Measurements from ENCODE around the gene ZNF726.
"Not testable (repeated sequence)": the region's sequence is repeated elsewhere in the genome, so short reads cannot be mapped to it uniquely, and the experiment has no call there.

ZNF726 gene

DNA sequence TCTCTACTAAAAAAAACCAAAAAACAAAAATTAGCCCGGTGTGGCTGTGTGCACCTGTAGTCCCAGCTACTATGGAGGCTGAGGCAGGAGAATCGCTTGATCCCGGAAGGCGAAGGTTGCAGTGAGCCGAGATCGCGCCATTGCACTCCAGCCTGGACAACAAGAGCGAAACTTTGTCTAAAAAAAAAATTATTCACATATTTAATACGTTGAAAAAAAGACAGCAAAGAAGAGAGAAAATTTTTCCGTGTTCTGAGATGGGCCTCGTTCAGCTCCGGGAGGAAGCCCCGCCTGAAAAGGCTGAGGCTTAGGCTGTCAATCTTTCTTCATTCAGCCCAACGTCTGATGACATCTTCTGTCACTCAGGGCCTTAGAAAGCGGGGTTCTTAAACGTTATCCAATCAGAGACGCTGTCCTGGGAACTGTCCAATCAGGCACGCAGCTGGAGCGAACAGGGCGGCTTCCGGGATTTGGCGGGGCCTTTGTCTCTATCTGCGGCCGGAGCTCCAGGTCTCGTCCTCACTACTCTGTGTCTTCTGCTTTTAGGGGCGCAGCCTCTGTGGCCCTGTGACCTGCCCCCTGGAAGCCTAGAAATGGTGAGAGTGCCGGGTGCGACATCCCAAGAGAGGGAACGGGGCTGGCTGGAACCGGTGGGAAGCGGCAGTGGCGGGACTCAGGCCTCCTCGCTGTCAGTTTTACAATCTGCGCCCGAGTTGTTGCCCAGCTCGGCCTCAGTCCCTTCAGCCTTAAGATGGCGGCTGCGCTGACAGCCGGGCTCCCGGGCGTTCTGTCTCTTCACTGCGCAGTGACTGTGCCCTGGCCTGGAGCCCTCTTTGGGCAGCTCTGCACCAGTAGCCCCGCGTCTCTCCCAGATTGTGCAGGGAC, at the start of gene ZNF726:
Gene ZNF726, plus strand, starts transcription at position 485 of the 885 bp plus-strand sequence. Its CDS starts 109 bp downstream, at position 594.
- peaks cover 6% of the 10 kb centered on the region in 2 donors for H3K4me1 Mint-ChIP-seq
- H3K36me3 Mint-ChIP-seq: peaks cover 8 to 12% of the 10 kb centered on the region in 2 donors
- H3K27ac Mint-ChIP-seq: peak within 1 kb of the TSS; percentile 98
- DNase-seq (peak; percentile 89), ATAC-seq (replicated peaks) (peak; percentile 98)
- no peaks in the 10 kb centered on the region for H3K9me3 Mint-ChIP-seq
- H3K27me3 Mint-ChIP-seq: no peaks in the 10 kb centered on the region
- peak within 1 kb of the TSS; percentile 97 to 99 for H3K4me3 Mint-ChIP-seq

DNA sequence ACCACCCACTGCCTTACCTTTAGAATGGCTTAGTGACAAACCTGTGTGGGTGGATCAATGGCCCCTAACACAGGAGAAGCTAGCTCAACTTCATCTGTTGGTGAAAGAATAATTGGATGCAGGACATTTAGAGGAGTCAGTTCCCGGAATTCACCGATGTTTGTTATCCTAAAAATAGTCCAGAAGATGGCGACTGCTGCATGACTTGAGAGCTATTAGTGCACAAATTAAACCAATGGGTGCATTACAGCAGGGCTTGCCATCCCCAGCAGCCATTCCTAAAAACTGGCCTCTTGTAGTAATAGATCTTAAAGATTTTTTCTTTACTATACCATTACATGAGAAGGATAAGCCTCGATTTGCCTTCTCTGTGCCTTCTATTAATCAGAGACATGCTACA, 46.8 kb upstream of the ZNF726 start:
- DNase-seq: no peak
- no peak for ATAC-seq (replicated peaks)
- Mint-ChIP-seq H3K27ac (no peak overlapping the region), H3K36me3 (no peaks in the 10 kb centered on the region), H3K4me3 (no peak overlapping the region), H3K4me1 (no peaks in the 10 kb centered on the region), H3K27me3 (no peaks in the 10 kb centered on the region), H3K9me3 (peaks cover 0 to 9% of the 10 kb centered on the region in 2 donors)

DNA sequence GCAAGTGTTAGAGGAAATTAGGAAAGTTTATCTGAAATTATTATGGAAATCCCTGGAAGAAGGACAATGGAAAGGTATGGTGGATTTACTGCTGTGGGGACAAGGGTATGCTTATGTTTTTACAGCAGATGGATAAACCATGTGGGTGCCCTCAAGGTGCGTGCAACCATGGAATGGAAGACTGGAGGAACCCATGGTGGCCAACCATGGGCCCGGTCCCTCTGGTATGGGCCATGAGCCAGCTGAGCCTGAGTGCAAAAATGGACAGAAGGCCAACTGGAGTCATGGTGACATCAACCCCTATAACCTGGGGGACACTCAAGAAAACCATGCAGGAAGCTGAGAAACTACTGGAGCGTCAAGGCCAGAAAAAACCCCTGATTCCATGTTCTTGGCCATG, 46.1 kb upstream of the ZNF726 start:
- H3K27me3 Mint-ChIP-seq: no peaks in the 10 kb centered on the region

DNA sequence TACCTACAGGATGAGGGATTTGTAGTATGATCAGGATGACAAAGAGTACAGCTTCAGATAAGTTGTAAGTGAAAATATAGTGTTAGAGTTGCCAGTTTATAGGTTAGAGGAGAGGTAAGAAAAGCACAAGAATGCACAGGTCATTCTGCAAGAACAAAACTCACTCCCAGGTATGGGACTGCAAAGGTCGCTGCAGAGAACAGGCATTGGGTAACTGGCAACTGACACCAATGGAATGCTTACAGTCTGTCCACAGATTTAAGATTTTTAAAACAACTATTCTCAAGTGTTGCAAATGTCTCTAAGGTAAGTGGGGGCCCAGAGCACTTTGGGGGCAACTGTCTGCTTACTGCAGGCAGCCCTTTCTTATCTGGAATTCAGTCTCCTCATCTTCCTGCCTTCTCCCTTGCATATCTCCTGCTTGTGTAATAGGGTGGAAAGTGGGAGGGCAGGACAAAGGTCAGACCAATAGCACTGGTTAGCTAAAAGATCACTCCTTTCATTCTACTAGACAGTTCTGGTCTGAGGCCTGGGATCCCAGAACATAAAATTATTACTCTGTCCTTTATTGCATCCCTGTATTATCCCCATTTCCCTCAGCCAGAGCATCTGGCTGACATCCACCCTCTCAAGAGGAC, 42.3 kb upstream of the ZNF726 start:
- H3K27ac Mint-ChIP-seq: no peak overlapping the region
- peaks cover 0 to 7% of the 10 kb centered on the region in 2 donors for H3K9me3 Mint-ChIP-seq
- H3K4me3 Mint-ChIP-seq: no peak overlapping the region
- no peaks in the 10 kb centered on the region for H3K4me1 Mint-ChIP-seq
- ATAC-seq (replicated peaks): no peak
- H3K36me3 Mint-ChIP-seq: no peaks in the 10 kb centered on the region
- H3K27me3 Mint-ChIP-seq: peaks cover 0 to 5% of the 10 kb centered on the region in 2 donors
- DNase-seq: no peak

More for the DNA sequence above, 46.1 kb upstream of the ZNF726 start:
- H3K36me3 Mint-ChIP-seq: no peaks in the 10 kb centered on the region
- H3K4me3 Mint-ChIP-seq: no peak overlapping the region
- H3K4me1 Mint-ChIP-seq: no peaks in the 10 kb centered on the region
- no peak overlapping the region for H3K27ac Mint-ChIP-seq
- no peak for DNase-seq
- no peak for ATAC-seq (replicated peaks)
- peaks cover 0 to 9% of the 10 kb centered on the region in 2 donors for H3K9me3 Mint-ChIP-seq

DNA sequence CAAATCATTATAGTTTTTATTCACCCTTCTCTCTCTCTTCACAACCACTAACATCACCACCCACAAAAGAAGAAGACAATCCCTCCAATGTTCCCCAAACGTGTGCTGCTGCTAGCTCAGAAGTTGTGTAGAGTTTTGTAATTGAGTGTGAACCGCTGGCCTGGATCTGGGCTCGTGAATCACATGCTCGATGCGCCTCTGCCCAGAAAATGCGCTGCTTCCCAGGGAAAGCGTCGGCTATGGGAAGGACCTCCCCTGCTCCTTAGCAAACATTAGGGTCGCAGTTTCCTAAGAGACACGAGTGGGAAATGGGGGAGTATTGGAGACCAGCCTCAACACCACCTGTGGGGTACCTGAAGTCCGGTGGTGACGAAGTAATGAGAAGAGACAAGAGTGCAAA, 38.4 kb upstream of the ZNF726 start:
- DNase-seq: no peak
- Mint-ChIP-seq H3K4me3 (no peak overlapping the region), H3K36me3 (peaks cover 6 to 12% of the 10 kb centered on the region in 2 donors), H3K4me1 (no peaks in the 10 kb centered on the region), H3K27ac (no peak overlapping the region), H3K9me3 (peaks cover 29 to 30% of the 10 kb centered on the region in 2 donors), H3K27me3 (peaks cover 20 to 26% of the 10 kb centered on the region in 2 donors)
- ATAC-seq (replicated peaks): no peak

DNA sequence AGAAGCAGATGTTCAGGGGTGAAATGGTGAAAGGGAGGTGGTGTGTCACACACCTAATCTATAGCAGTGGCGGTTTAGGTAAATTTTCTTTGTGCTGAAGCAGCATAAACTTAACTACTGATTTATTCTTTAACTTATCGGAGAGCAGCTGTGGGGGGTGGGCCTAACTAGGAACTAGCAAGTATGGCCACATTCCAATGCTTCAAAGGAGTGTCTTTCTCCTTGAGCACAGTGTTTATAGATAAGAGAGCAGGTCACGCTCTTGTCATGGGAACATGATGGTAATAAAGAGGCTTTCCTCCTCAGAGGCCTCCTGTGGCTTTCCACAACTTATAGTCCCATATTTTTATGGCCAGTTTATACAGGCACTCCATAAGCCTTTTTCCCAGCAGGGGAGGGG, 37.9 kb upstream of the ZNF726 start:
- H3K4me3 Mint-ChIP-seq; DNase-seq; H3K4me1 Mint-ChIP-seq; H3K27ac Mint-ChIP-seq; ATAC-seq (replicated peaks): not testable (repeated sequence)
- Mint-ChIP-seq H3K27me3 (peaks cover 20 to 26% of the 10 kb centered on the region in 2 donors), H3K9me3 (peaks cover 30 to 32% of the 10 kb centered on the region in 2 donors), H3K36me3 (peaks cover 6 to 12% of the 10 kb centered on the region in 2 donors)

DNA sequence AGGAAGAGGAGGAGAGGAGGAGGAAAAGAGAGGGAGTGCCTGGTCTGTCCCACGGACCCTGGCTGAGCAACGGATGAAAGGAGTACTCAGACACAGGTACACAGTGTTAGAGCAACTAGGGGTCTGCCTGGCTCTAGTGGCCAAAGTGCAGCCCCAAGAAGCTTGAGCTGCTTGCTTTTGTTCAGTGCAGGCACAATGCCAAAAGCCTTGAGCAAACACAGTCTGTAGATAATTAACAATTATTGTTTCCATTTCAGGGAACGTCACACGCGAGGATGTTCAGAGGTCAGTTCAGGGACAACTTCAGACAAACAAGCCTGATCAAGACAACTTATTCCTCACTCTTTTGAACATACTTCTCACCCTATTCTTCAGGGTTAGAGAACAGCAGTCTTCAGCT, 32.2 kb upstream of the ZNF726 start:
- H3K9me3 Mint-ChIP-seq: peaks cover 36 to 40% of the 10 kb centered on the region in 2 donors
- no peaks in the 10 kb centered on the region for H3K4me1 Mint-ChIP-seq
- peaks cover 20 to 21% of the 10 kb centered on the region in 2 donors for H3K27me3 Mint-ChIP-seq
- no peak overlapping the region for H3K4me3 Mint-ChIP-seq
- peaks cover 6 to 12% of the 10 kb centered on the region in 2 donors for H3K36me3 Mint-ChIP-seq
- no peak overlapping the region for H3K27ac Mint-ChIP-seq
- peak; percentile 36 to 50 for ATAC-seq (replicated peaks)
- DNase-seq: no peak

DNA sequence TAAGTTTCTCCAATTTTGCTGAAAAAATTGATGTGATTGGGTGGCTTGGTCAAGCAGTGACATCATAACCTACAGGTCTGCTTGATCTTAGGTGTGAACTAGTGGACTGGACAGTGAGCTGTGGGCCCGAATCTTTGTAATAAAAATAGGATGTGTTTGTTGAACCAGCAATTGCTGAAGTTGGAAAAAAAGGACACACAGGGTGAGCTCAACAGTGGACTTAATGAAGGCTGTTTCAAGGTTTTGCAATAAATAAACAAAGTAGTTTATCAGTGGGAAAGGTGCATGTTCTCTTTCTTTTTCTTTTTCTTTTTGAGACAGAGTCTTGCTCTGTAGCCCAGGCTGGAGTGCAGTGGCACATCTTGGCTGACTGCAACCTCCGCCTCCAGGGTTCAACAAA, 30.3 kb upstream of the ZNF726 start:
- H3K36me3 Mint-ChIP-seq: peaks cover 0 to 4% of the 10 kb centered on the region in 2 donors
- H3K4me3 Mint-ChIP-seq: no peak overlapping the region
- DNase-seq: no peak
- ATAC-seq (replicated peaks): no peak
- H3K4me1 Mint-ChIP-seq: no peaks in the 10 kb centered on the region
- H3K27ac Mint-ChIP-seq: no peak overlapping the region
- peaks cover 5 to 6% of the 10 kb centered on the region in 2 donors for H3K27me3 Mint-ChIP-seq
- H3K9me3 Mint-ChIP-seq: peaks cover 23 to 33% of the 10 kb centered on the region in 2 donors

DNA sequence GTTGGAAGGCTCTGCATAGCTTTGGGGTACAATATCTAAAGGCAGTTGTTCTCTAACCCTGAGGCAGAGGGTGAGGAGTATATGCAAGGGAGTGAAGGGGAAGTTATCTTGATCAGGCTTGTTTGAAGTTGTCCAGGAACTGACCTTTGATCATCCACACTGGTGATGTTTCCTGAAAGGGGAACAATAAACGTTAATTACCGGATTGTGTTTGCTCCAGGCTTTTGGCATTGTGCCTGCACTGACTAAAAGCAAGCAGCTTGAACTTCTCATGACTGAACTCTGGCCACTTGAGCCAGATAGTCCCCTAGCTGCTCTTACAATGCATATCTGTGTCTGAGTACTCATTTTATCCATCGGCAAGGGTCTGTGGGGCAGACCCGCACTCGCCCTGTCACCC, 27.0 kb upstream of the ZNF726 start:
- H3K27me3 Mint-ChIP-seq: no peaks in the 10 kb centered on the region

DNA sequence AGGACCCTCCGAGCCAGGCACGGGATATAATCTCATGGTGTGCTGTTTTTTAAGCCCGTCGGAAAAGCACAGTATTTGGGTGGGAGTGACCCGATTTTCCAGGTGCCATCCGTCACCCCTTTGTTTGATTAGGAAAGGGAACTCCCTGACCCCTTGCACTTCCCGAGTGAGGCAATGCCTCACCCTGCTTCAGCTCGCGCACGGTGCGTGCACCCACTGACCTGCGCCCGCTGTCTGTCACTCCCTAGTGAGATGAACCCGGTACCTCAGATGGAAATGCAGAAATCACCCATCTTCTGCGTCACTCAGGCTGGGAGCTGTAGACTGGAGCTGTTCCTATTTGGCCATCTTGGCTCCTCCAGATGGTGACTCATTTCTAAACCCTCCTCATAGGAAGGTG, 18.6 kb upstream of the ZNF726 start:
- not testable (repeated sequence) for H3K27ac Mint-ChIP-seq; H3K27me3 Mint-ChIP-seq; H3K4me1 Mint-ChIP-seq; ATAC-seq (replicated peaks); H3K9me3 Mint-ChIP-seq; DNase-seq; H3K4me3 Mint-ChIP-seq; H3K36me3 Mint-ChIP-seq

More for the DNA sequence above, 27.0 kb upstream of the ZNF726 start:
- Mint-ChIP-seq H3K4me3 (no peak overlapping the region), H3K36me3 (no peaks in the 10 kb centered on the region), H3K9me3 (peaks cover 8 to 10% of the 10 kb centered on the region in 2 donors), H3K27ac (no peak overlapping the region), H3K4me1 (no peaks in the 10 kb centered on the region)
- DNase-seq: no peak
- ATAC-seq (replicated peaks): no peak

DNA sequence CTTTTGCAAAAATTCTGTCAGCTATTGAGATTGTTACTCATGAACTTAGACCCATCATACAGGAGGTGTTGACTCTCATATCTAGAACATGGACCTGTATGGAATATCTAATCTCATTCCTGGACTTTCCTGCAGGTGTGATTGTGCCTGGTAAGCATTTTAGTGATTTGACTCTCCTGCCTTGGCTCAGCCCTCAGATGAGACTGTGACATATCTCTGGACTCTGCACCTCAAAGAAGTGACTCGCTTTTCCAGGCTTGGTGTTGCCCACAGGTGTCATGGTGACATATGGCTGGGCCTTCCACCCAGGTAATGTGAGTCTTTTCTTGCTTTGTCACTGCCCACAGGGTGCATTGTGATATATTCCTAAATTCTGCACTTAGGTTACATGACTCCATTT, 17.8 kb upstream of the ZNF726 start:
- peaks cover 6 to 7% of the 10 kb centered on the region in 2 donors for H3K9me3 Mint-ChIP-seq
- DNase-seq (no peak), ATAC-seq (replicated peaks) (no peak)
- H3K4me3 Mint-ChIP-seq: no peak overlapping the region
- H3K27me3 Mint-ChIP-seq: no peaks in the 10 kb centered on the region
- H3K4me1 Mint-ChIP-seq: no peaks in the 10 kb centered on the region
- no peaks in the 10 kb centered on the region for H3K36me3 Mint-ChIP-seq
- no peak overlapping the region for H3K27ac Mint-ChIP-seq

DNA sequence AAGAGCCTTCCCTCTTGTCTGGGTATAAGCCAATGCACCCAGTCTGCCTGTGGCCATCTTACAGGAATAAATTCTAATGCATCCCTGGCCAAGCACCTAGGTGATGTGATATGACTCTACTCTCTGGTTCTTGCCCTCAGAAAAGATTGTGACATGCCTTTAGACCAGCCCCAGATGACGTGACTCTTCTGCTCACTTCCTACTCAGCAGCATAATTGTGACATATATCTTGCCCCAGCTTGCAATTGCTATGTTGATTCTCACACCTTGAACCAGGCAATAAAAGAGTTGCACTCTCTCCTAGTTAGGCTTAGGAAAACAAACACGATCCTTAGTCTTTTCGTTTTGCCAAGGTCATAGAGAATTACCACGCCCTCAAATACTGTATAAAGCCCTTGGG, 13.3 kb upstream of the ZNF726 start:
- H3K9me3 Mint-ChIP-seq: peaks cover 8 to 17% of the 10 kb centered on the region in 2 donors
- no peaks in the 10 kb centered on the region for H3K4me1 Mint-ChIP-seq
- DNase-seq (no peak), ATAC-seq (replicated peaks) (no peak)
- H3K4me3 Mint-ChIP-seq: no peak overlapping the region
- no peak overlapping the region for H3K27ac Mint-ChIP-seq
- H3K36me3 Mint-ChIP-seq: no peaks in the 10 kb centered on the region
- no peaks in the 10 kb centered on the region for H3K27me3 Mint-ChIP-seq

DNA sequence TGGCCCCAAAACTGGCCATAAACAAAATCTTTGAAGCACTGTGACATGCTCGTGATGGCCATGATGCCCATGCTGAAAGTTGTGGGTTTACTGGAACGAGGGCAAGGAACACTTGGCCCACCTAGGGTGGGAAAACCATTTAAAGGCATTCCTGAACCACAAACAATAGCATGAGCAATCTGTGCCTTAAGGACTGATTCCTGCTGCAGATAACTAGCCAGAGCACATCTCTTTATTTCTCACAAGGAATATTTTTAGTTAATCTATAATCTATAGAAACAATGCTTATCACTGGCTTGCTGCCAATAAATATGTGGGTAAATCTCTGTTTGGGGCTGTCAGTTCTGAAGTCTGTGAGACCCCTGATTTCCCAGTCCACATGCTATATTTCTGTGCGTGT, 10.3 kb upstream of the ZNF726 start:
- H3K9me3 Mint-ChIP-seq: peaks cover 10 to 18% of the 10 kb centered on the region in 2 donors
- no peak for ATAC-seq (replicated peaks)
- H3K4me1 Mint-ChIP-seq: no peaks in the 10 kb centered on the region
- no peaks in the 10 kb centered on the region for H3K36me3 Mint-ChIP-seq
- no peak for DNase-seq
- H3K27me3 Mint-ChIP-seq: no peaks in the 10 kb centered on the region
- H3K27ac Mint-ChIP-seq: no peak overlapping the region
- no peak overlapping the region for H3K4me3 Mint-ChIP-seq

DNA sequence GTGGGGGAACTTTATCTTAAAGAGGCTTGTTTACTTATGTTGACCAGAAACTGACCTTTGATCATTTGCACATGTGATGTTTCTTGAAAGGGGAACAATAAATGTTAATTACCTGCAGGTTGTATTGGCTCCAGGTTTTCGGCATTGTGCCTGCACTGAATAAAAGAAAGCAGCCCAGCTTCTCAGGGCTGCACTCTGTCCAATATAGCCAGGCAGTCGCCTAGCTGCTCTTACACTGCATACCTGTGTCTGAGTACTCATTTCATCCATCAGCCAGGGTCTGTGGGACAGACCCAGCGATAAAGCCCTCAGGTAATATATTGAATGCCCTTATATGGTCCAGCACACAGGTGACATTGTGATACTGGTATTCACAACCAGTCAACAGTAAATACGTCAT, 8.9 kb upstream of the ZNF726 start:
- no peaks in the 10 kb centered on the region for H3K36me3 Mint-ChIP-seq
- no peaks in the 10 kb centered on the region for H3K4me1 Mint-ChIP-seq
- no peak for DNase-seq
- no peak overlapping the region for H3K27ac Mint-ChIP-seq
- H3K9me3 Mint-ChIP-seq: peaks cover 10 to 18% of the 10 kb centered on the region in 2 donors
- no peak for ATAC-seq (replicated peaks)
- no peaks in the 10 kb centered on the region for H3K27me3 Mint-ChIP-seq
- no peak overlapping the region for H3K4me3 Mint-ChIP-seq

DNA sequence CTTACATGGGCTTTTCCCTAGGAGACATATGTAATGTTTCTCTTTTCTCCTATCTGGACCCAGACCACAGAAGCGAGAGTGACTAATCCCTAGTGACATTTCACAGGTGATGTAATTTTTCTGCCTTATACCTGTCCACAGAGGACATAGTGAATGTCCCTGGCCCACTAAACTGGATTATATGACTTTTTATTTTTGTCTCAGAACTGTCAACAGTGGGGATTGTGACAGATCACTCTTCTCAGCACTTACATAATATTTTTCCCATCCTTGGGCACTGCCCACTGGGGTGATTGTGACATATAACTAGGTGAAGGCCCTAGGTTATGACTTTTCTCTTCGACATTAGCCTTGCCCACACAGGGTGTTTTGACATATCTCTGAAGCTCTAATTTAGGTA, 7.9 kb upstream of the ZNF726 start:
- no peaks in the 10 kb centered on the region for H3K4me1 Mint-ChIP-seq
- DNase-seq (no peak), ATAC-seq (replicated peaks) (no peak)
- H3K27ac Mint-ChIP-seq: no peak overlapping the region
- peaks cover 10 to 18% of the 10 kb centered on the region in 2 donors for H3K9me3 Mint-ChIP-seq
- H3K4me3 Mint-ChIP-seq: no peak overlapping the region
- H3K27me3 Mint-ChIP-seq: no peaks in the 10 kb centered on the region
- H3K36me3 Mint-ChIP-seq: no peaks in the 10 kb centered on the region

Measured in stimulated activated naive B cell treated with anti-CD40 and anti-IgM and Interleukin-4, amounts not matched to agents 10 μg/mL and 1 μg/mL and 100 μg/mL, for 72 hours (primary cell).